HUES48 (cell line): ENCODE data around the gene BFSP1.

Source experiments
- H3K27ac ChIP-seq: one replicate; pipeline ENCODE4 v1.7.0; 2013; ENCODE audit warnings: low read depth, low read length, inconsistent platforms
- H3K27me3 ChIP-seq: 2 replicates; pipeline ENCODE4 v1.6.1; 2013; ENCODE audit warnings: mild to moderate bottlenecking, low read length; ENCODE audit not compliant: control insufficient read depth, insufficient read depth
- H3K36me3 ChIP-seq: 2 replicates; pipeline ENCODE4 v1.6.1; 2013; ENCODE audit warnings: low read length; ENCODE audit not compliant: control insufficient read depth, insufficient read depth
- H3K4me1 ChIP-seq: 2 replicates; pipeline ENCODE4 v1.6.1; 2013; ENCODE audit warnings: mild to moderate bottlenecking, low read length; ENCODE audit not compliant: control insufficient read depth, insufficient read depth
- H3K4me3 ChIP-seq: 2 replicates; pipeline ENCODE4 v1.5.1; 2013; ENCODE audit warnings: mild to moderate bottlenecking, low read depth, low read length
- H3K9ac ChIP-seq: 2 replicates; pipeline ENCODE4 v1.6.1; 2013; ENCODE audit warnings: mild to moderate bottlenecking, low read depth, low read length, moderate library complexity
- H3K9me3 ChIP-seq: 2 replicates; pipeline ENCODE4 v1.6.1; 2013; ENCODE audit warnings: low read length; ENCODE audit not compliant: control insufficient read depth, insufficient read depth

BFSP1 gene

DNA sequence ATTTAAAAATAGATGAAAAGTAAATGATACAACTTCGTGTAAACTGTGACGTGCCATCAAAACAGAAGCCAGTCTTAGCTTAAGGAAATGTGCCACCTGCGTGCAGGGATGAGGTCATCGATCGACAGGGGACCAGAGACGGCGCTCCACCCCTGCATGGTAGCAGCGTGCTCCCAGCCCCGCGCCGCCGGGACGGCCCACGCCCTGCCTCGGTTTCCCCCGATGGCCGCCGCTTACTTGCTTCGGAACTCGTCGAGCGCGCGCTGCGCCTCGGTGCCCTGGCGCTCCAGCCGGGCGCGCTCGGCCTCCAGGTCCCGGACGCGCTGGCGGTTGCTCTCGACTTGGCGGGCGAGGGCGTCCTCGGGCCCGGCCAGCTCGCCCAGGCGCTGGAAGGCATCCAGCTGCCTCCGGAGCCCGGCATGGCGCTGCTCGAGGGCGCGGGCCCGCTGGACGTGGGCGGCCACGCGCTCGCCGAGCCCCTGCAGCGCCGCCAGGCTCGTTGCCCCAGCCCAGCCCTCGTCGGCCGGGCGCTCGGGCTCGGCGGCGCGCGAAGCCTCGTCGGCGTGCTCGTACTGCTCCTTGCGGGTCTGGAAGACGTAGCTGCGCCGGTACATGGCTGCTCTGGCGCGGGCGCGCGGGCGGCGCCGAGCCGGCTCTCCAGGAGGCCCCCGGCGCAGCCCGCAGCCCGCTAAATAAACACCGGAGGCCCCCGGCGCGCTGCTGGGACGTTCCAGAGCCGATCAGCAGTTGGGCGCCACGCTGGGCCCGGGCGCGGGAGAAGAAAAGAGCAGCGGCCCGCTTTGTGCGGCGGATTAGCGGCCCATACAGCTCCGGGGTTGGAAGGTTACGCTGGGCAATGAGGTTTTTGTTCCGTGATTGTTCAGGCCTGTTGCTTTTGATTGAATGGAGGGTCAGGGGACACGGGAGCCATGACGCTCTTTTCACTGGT lies at the start of gene BFSP1:
TSS of gene BFSP1 (minus strand) at position 664 of the 949 bp plus-strand sequence. CDS start at position 614, 50 bp downstream.
- H3K27me3 ChIP-seq = peaks cover 8% of the 10 kb centered on the region
- H3K9ac ChIP-seq = peak within 1 kb of the TSS; percentile 82
- H3K9me3 ChIP-seq = no peaks in the 10 kb centered on the region
- peak within 1 kb of the TSS; percentile 77 for H3K27ac ChIP-seq
- peaks cover 21% of the 10 kb centered on the region for H3K4me1 ChIP-seq
- peak within 1 kb of the TSS; percentile 59 for H3K4me3 ChIP-seq
- H3K36me3 ChIP-seq = no peaks in the 10 kb centered on the region

DNA sequence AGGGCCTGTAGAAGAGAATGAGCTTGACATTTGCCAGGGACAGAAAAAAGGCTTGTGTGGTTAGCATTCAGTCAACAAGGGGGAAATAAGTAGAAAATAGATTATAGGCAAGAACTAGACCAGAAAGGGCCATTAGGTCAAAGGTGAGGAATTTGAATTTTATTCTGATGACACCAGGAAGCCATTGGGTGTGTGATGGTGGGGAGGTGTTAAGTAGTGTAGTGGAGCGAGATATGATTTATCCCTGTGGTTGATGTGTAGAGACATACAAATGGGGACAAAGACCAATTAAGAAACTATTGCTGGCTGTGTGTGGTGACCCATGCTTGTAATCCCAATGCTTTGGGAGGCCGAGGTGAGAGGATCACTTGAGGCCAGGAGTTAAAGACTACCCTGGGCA lies 49.7 kb upstream of the BFSP1 start:
- no peaks in the 10 kb centered on the region for H3K27me3 ChIP-seq
- H3K27ac ChIP-seq = no peak overlapping the region
- H3K4me3 ChIP-seq = no peak overlapping the region
- no peak overlapping the region for H3K9ac ChIP-seq
- H3K36me3 ChIP-seq = no peaks in the 10 kb centered on the region; the same call in 1 of the 2 replicates
- no peaks in the 10 kb centered on the region for H3K9me3 ChIP-seq
- peaks cover 11% of the 10 kb centered on the region for H3K4me1 ChIP-seq

DNA sequence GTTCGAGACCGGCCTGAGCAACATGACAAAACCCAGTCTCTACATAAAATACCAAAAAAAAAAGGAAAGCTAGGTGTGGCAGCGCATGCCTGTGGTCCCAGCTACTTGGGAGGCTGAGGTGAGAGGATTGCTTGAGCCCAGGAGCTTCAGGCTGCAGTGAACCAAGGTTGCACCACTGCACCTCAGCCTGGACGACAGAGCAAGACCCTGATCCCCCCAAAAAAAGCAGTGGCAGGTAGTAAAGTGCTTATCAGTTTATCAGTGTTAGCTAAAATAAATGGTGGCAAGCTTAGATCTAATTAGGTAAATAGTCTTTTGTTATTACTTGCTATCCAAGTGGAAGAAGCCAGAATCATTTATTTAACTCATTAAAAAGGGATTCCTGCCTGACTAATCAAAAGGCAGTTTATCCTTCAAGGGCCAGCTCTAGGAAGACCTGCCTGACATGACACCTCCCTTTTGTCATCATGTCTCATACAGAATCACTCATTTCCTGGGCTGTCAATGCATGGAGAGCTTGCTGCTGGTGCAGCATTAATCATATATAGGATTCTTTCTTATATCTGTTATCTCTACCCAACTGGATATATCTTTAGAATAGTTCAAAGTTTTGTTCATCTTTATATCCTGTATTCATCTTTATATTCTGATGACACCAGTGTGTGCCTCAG lies 48.3 kb upstream of the BFSP1 start:
- H3K27me3 ChIP-seq = no peaks in the 10 kb centered on the region
- H3K4me3 ChIP-seq = no peak overlapping the region
- no peak overlapping the region for H3K27ac ChIP-seq
- H3K9ac ChIP-seq = no peak overlapping the region
- peaks cover 25% of the 10 kb centered on the region for H3K4me1 ChIP-seq
- H3K9me3 ChIP-seq = no peaks in the 10 kb centered on the region
- no peaks in the 10 kb centered on the region; the same call in 1 of the 2 replicates for H3K36me3 ChIP-seq

DNA sequence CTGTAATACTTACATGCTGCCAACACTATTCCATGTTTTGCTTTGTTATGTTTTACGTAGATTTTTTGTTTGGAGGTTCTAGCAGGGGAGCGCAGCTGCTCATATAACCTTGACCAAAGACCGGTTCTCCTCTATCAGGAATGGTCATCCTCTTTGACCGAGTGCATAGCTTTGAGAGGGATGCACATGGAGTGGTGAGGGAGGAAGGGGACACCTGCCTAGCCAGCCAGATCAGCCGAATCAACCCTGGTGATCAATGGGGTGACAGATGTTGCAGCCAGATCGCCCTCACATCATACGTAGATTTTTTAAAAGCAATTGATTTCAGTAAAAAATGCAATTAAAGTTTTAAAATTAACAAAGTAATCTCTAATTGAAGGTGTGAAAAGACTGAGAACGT lies 45.0 kb upstream of the BFSP1 start:
- Histone ChIP-seq H3K4me1 (peaks cover 46% of the 10 kb centered on the region), H3K4me3 (no peak overlapping the region)

DNA sequence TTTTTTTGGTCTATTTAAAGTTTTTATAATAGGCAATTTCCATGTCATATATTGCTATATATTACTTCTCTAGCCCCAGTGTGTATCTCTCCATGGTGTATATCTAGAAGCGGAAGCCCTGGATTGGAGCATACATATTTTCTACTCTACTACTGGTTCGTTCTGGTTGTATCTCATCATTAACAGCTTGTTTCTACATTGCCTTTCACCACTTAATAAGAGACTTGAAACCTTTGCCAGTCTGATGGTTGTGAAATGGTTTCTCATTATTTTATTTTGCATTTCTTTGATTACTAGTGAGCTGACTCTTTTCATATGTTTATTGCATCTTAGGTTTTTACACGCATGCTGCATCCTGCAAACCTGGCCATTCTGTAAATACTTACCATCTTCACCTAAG lies 42.3 kb upstream of the BFSP1 start:
- H3K27ac ChIP-seq = no peak overlapping the region
- no peaks in the 10 kb centered on the region for H3K27me3 ChIP-seq
- H3K9me3 ChIP-seq = no peaks in the 10 kb centered on the region
- H3K36me3 ChIP-seq = no peaks in the 10 kb centered on the region
- no peak overlapping the region for H3K9ac ChIP-seq
- peaks cover 46% of the 10 kb centered on the region for H3K4me1 ChIP-seq
- H3K4me3 ChIP-seq = no peak overlapping the region

More for the DNA sequence above, 45.0 kb upstream of the BFSP1 start:
- H3K9me3 ChIP-seq = no peaks in the 10 kb centered on the region
- no peak overlapping the region for H3K27ac ChIP-seq
- no peaks in the 10 kb centered on the region for H3K36me3 ChIP-seq
- H3K27me3 ChIP-seq = no peaks in the 10 kb centered on the region
- H3K9ac ChIP-seq = no peak overlapping the region

DNA sequence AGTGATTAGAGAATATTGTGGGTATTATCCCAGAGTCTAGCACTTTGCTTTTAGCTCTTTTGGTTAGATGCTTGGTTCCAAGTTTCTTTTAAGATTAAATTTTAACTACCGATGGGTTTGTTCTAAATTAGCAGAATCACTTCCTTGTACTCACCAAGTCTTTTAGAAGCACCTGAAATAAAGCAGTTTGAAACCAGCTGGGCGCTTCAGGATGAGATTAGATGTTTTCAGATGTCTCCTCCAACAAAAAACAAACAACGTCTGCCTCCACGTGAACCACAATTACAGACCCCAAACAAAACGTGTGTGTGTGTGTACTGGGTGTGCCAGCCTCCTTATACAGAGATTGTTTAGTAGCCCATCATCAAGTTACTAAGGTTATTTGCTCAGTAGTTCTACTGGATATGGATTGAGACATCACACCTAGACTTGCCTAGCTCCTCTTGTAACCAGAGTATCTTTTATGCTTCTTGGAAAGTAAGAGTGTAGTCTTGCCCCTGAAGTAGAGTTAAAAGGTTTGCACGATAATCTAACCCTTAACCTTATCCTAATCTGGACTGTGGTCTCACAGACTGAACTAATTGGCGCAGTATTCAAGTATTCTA lies 41.0 kb upstream of the BFSP1 start:
- peak overlapping the region; percentile 82 for H3K4me3 ChIP-seq
- H3K27me3 ChIP-seq = no peaks in the 10 kb centered on the region
- no peaks in the 10 kb centered on the region for H3K9me3 ChIP-seq
- H3K27ac ChIP-seq = peak overlapping the region; percentile 6
- peaks cover 53% of the 10 kb centered on the region for H3K4me1 ChIP-seq
- H3K9ac ChIP-seq = no peak overlapping the region
- no peaks in the 10 kb centered on the region for H3K36me3 ChIP-seq

DNA sequence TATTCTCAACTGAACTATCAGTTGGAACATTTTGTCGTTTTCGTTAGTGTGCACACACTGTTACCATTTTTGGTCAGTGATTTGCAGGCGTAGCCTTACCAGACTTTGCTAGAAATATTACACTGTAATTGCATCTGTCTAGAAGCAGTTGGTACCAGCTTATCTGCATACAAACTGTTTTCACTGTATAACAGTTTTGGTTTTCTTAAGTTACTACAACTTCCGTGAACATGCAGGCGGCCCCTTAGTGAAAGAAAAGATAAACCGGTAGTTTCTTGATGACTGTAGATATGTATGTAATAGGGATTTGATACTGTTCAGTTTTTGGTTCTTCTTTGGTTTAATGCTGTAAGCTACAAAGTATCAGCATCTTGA lies 40.0 kb upstream of the BFSP1 start:
- Histone ChIP-seq H3K27ac (peak overlapping the region; percentile 96), H3K9me3 (no peaks in the 10 kb centered on the region), H3K9ac (no peak overlapping the region; the same call in 1 of the 2 replicates), H3K4me1 (peaks cover 52% of the 10 kb centered on the region), H3K4me3 (peak overlapping the region; percentile 82), H3K27me3 (no peaks in the 10 kb centered on the region), H3K36me3 (no peaks in the 10 kb centered on the region)

DNA sequence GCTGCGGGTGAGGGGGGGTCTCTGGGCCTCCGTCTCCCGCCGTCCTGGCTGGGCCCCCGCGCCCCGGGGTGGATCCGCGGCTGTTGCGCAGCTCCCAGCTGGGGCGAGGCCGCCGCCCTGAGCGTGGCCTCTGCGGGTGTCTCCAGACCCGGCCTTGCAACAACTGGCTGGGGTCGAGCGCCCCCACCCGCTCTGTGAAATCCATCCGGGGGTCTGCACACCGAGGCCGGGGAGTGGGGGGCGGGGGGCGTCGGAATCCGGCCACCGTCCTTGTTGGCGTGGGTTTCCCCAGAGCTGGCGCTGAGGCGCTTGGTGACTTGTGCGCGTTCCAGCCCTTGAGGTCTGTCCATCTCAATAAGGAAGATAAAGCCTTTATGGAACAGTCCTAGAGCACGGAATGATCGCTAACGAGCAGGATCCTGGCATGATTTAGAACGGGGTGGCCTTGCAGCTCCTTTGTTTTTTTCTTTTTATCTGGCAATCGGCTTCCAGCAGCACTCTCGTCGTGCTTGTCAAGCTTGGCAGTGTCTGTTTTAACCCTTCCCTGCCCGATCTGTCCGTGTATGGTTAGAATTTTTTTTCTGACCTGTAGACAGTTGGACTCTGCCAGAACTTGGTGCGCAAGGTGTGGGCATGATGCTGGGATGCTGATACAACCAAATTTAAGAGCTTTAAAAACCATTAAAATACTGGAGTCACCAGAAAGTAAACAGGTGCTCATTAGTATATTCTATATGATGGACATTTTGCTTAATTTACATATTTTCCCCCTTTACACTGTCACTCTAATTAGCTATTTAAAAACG lies 39.4 kb upstream of the BFSP1 start:
- peak overlapping the region; percentile 82 for H3K4me3 ChIP-seq
- peak overlapping the region; percentile 84 for H3K9ac ChIP-seq
- peak overlapping the region; percentile 96 for H3K27ac ChIP-seq
- peaks cover 46% of the 10 kb centered on the region for H3K4me1 ChIP-seq
- no peaks in the 10 kb centered on the region for H3K27me3 ChIP-seq
- H3K36me3 ChIP-seq = no peaks in the 10 kb centered on the region
- H3K9me3 ChIP-seq = no peaks in the 10 kb centered on the region

DNA sequence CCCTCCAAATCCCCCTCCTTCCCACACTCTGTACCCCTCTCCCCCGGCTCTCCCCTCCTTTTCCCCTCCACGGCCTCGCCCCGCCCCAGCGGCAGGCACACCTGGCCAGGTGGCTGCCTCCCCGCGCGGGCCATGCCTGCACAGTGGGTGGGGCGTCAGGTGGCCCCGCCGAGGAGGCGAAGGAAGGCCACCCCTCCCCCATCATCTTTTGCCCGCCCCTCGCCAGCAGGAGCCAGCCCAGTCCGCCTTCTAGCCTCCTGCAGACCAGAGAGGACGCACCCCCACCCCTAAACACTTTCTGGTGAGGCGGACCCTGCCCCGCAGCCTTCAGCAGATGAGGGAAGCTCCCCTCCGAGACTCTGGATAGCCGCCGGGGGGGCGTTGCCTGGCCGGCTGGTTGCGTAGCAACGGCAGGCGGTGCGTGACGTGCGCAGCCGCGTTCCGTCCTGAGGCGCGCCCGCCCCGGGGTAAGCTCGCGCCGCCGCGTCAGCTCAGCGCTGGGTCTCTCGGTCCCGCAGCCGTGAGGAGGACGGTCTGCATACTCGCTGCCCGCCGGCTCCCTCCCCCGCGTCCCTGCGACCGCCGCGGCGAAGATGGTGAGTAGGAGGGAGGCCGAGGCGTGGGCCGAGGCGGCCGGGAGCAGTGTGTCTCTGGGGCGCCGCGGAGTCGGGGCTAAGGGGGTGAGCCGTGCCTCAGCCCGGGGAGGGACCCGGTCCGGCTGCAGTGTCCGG lies 38.6 kb upstream of the BFSP1 start, which contains the start of gene DSTN:
TSS of gene DSTN (plus strand) at position 460 of the 731 bp plus-strand sequence. CDS start at position 594, 134 bp downstream.
- peaks cover 38% of the 10 kb centered on the region for H3K4me1 ChIP-seq
- no peaks in the 10 kb centered on the region for H3K36me3 ChIP-seq
- no peaks in the 10 kb centered on the region for H3K9me3 ChIP-seq
- peak within 1 kb of the TSS; percentile 96 for H3K27ac ChIP-seq
- peak within 1 kb of the TSS; percentile 82 for H3K4me3 ChIP-seq
- H3K27me3 ChIP-seq = no peaks in the 10 kb centered on the region
- peak within 1 kb of the TSS; percentile 84 for H3K9ac ChIP-seq
